IMR-90 (cell line): ENCODE data around the gene SLC16A7. TPM values are rescaled to one million over a fixed set of nuclear protein-coding genes. Genes with fewer than 3 reads are reported as not detected.

Source experiments
- ATAC-seq: fragments of 200-7000 bp; cut with Tn5 transposase; 2 replicates; pipeline ENCODE4 v1.9.1; 2020; ENCODE audit warnings: low read depth, mild to moderate bottlenecking, moderate library complexity
- BruUV-seq: library from RNA; stranded (reverse); fragments of 400-500 nt; replicated peaks from 2 replicates; lab custom pipeline; 2021; lab: Mats Ljungman, UMichigan
- CTCF ChIA-PET: fragments of 300-600 bp; formaldehyde crosslinking; extraction: SDS; loops from one replicate; lab custom pipeline; 2021; ENCODE audit warnings: antibody characterized with exemption; lab: Yijun Ruan, JAX
- POLR2A ChIA-PET: fragments of 300-600 bp; sonication (Branson Sonifier 250); formaldehyde crosslinking; loops from one replicate; lab custom pipeline; 2022; ENCODE audit warnings: antibody characterized with exemption; ENCODE audit not compliant: unreplicated experiment; lab: Charles Lee
- DNase-seq: peaks from one replicate; pipeline ENCODE4 v3.0.0; 2013
- H2AFZ ChIP-seq: replicated peaks from 2 replicates; pipeline ENCODE3; 2013; ENCODE audit warnings: low read length, mild to moderate bottlenecking; ENCODE audit not compliant: poor library complexity
- H2AK5ac ChIP-seq: 2 replicates; pipeline ENCODE4 v1.6.1; 2013; ENCODE audit warnings: low read depth, low read length, inconsistent platforms
- H2AK9ac ChIP-seq: replicated peaks from 2 replicates; pipeline ENCODE3; 2013; ENCODE audit warnings: mild to moderate bottlenecking, low read depth, low read length, moderate library complexity; ENCODE audit not compliant: poor library complexity
- H2BK120ac ChIP-seq: 2 replicates; pipeline ENCODE4 v1.6.1; 2013; ENCODE audit warnings: low read depth, low read length, inconsistent platforms
- H2BK15ac ChIP-seq: 3 replicates; pipeline ENCODE4 v1.6.1; 2013; ENCODE audit warnings: low read depth, low read length, inconsistent platforms
- H2BK20ac ChIP-seq: 2 replicates; pipeline ENCODE4 v1.6.1; 2013; ENCODE audit warnings: low read depth, mild to moderate bottlenecking, inconsistent platforms, low read length, moderate library complexity
- H2BK5ac ChIP-seq: 2 replicates; pipeline ENCODE4 v1.6.1; 2013; ENCODE audit warnings: mild to moderate bottlenecking, low read depth, low read length, inconsistent platforms; ENCODE audit not compliant: poor library complexity, severe bottlenecking
- H3K14ac ChIP-seq: replicated peaks from 2 replicates; pipeline ENCODE4 v1.6.1; 2013; ENCODE audit warnings: low read depth, low read length, inconsistent platforms
- H3K18ac ChIP-seq: 2 replicates; pipeline ENCODE4 v1.6.1; 2013; ENCODE audit warnings: low read depth, low read length, control low read depth
- H3K23ac ChIP-seq: 2 replicates; pipeline ENCODE4 v1.6.1; 2013; ENCODE audit warnings: low read depth, low read length, inconsistent platforms
- H3K27ac ChIP-seq: 2 replicates; pipeline ENCODE4 v1.5.1; 2013; ENCODE audit warnings: mild to moderate bottlenecking, control low read depth, low read length; ENCODE audit not compliant: insufficient read depth
- H3K27me3 ChIP-seq: 2 replicates; pipeline ENCODE4 v1.6.1; 2013; ENCODE audit warnings: low read length; ENCODE audit not compliant: control insufficient read depth, insufficient read depth
- H3K36me3 ChIP-seq: 2 replicates; pipeline ENCODE4 v1.6.1; 2013; ENCODE audit warnings: low read length, mixed read lengths; ENCODE audit not compliant: control insufficient read depth, insufficient read depth
- H3K4ac ChIP-seq: 2 replicates; pipeline ENCODE4 v1.6.1; 2013; ENCODE audit warnings: low read depth, low read length, inconsistent platforms
- H3K4me1 ChIP-seq: 2 replicates; pipeline ENCODE4 v1.6.1; 2013; ENCODE audit warnings: low read length, mixed read lengths; ENCODE audit not compliant: control insufficient read depth, insufficient read depth
- H3K4me2 ChIP-seq: 2 replicates; pipeline ENCODE4 v1.6.1; 2013; ENCODE audit warnings: low read depth, mild to moderate bottlenecking, control low read depth, low read length, moderate library complexity
- H3K4me3 ChIP-seq: 2 replicates; pipeline ENCODE4 v1.5.1; 2013; ENCODE audit warnings: low read depth, mild to moderate bottlenecking, control low read depth, low read length, moderate library complexity; ENCODE audit not compliant: insufficient read depth
- H3K56ac ChIP-seq: 2 replicates; pipeline ENCODE4 v1.6.1; 2013; ENCODE audit warnings: low read length, inconsistent platforms; ENCODE audit not compliant: insufficient read depth; ENCODE audit errors: extremely low read depth
- H3K79me1 ChIP-seq, 2 experiments: 2 replicates each; pipeline ENCODE4 v1.6.1; 2013; ENCODE audit warnings: low read length in 2 of 2, inconsistent platforms in 1 of 2, low read depth in 1 of 2
- H3K9ac ChIP-seq: 2 replicates; pipeline ENCODE4 v1.6.1; 2013; ENCODE audit warnings: low read depth, low read length, control low read depth
- H3K9me1 ChIP-seq: 2 replicates; pipeline ENCODE4 v1.6.1; 2013; ENCODE audit warnings: low read length, inconsistent platforms; ENCODE audit not compliant: insufficient read depth
- H3K9me3 ChIP-seq: 2 replicates; pipeline ENCODE4 v1.6.1; 2013; ENCODE audit warnings: low read length; ENCODE audit not compliant: control insufficient read depth, insufficient read depth
- H4K20me1 ChIP-seq: 2 replicates; pipeline ENCODE4 v1.6.1; 2013; ENCODE audit warnings: low read length, inconsistent platforms; ENCODE audit not compliant: insufficient read depth
- H4K5ac ChIP-seq: 2 replicates; pipeline ENCODE4 v1.6.1; 2013; ENCODE audit warnings: mild to moderate bottlenecking, low read depth, low read length, control low read depth
- H4K8ac ChIP-seq, 2 experiments: 2 replicates each; pipeline ENCODE4 v1.6.1; 2013; ENCODE audit warnings: low read depth in 2 of 2, low read length in 2 of 2, control low read depth in 1 of 2, inconsistent platforms in 1 of 2
- H4K91ac ChIP-seq: 2 replicates; pipeline ENCODE4 v1.6.1; 2013; ENCODE audit warnings: low read depth, low read length, inconsistent platforms; ENCODE audit not compliant: insufficient read depth
- BHLHE40 ChIP-seq: fragments of 150-350 bp; IDR thresholded peaks from 2 replicates; pipeline ENCODE4 v1.6.1; 2016; ENCODE audit warnings: mild to moderate bottlenecking, low read depth, low read length
- CHD1 ChIP-seq: IDR thresholded peaks from 2 replicates; pipeline ENCODE4 v1.6.1; 2012; ENCODE audit warnings: low read depth, low read length, improper control_type of control experiment
- FOS ChIP-seq: fragments of 150-350 bp; IDR thresholded peaks from 2 replicates; pipeline ENCODE4 v1.6.1; 2016; ENCODE audit warnings: low read depth, low read length
- MAFK ChIP-seq: IDR thresholded peaks from 2 replicates; pipeline ENCODE4 v1.6.1; 2012; ENCODE audit warnings: low read depth, low read length, improper control_type of control experiment
- MAZ ChIP-seq: IDR thresholded peaks from 2 replicates; pipeline ENCODE4 v1.6.1; 2012; ENCODE audit warnings: low read depth, mild to moderate bottlenecking, low read length, improper control_type of control experiment, moderate library complexity, borderline replicate concordance
- MXI1 ChIP-seq: IDR thresholded peaks from 2 replicates; pipeline ENCODE4 v1.6.1; 2012; ENCODE audit warnings: low read depth, mild to moderate bottlenecking, low read length, moderate library complexity, borderline replicate concordance
- NFE2L2 ChIP-seq: fragments of 150-350 bp; IDR thresholded peaks from 2 replicates; pipeline ENCODE4 v1.6.1; 2016; ENCODE audit warnings: low read depth, mild to moderate bottlenecking, low read length
- POLR2A ChIP-seq: IDR thresholded peaks from 2 replicates; pipeline ENCODE4 v1.6.1; 2012; ENCODE audit warnings: mild to moderate bottlenecking, low read depth, low read length
- RCOR1 ChIP-seq: IDR thresholded peaks from 2 replicates; pipeline ENCODE4 v1.6.1; 2012; ENCODE audit warnings: mild to moderate bottlenecking, low read length, improper control_type of control experiment; ENCODE audit not compliant: insufficient replicate concordance
- RFX5 ChIP-seq: IDR thresholded peaks from 2 replicates; pipeline ENCODE4 v1.8.0; 2012; ENCODE audit warnings: low read depth, mild to moderate bottlenecking, low read length, moderate library complexity
- SMC3 ChIP-seq: fragments of 150-350 bp; IDR thresholded peaks from 2 replicates; pipeline ENCODE4 v1.6.1; 2016; ENCODE audit warnings: low read depth, mild to moderate bottlenecking, antibody characterized with exemption, low read length, moderate library complexity
- WGBS, 2 experiments: methylation state at CpG; one replicate each; pipeline versions ENCODE4 v1.1.5 to v1.1.7; 2013; ENCODE audit warnings: missing lambda C conversion rate in 2 of 2; ENCODE audit not compliant: insufficient read length in 1 of 2; ENCODE audit errors: extremely low coverage in 2 of 2; 5-methylcytosine and 5-hydroxymethylcytosine counted together
- dilution Hi-C: fragments of 300-500 bp; cut with HindIII; formaldehyde crosslinking; loops from one replicate; pipeline ENCODE4 v1.14.3; 2018; ENCODE audit warnings: low sequenced_read_pairs; ENCODE audit not compliant: unreplicated experiment
- in situ Hi-C: fragments of 300-500 bp; cut with MboI; formaldehyde crosslinking; loops from 3 replicates; pipeline ENCODE4 v1.14.3; 2019; ENCODE audit warnings: low sequenced_read_pairs, inconsistent platforms, mixed read lengths
- intact Hi-C: fragments of 100-400 bp; cut with micrococcal nuclease; formaldehyde crosslinking; loops from 2 replicates; pipeline ENCODE4 v1.10.0; 2022
- polyA plus RNA-seq, 3 experiments: library from polyadenylated mRNA; depleted of rRNA; stranded (reverse); fragments of >200 nt; gene quantifications; 2 replicates each; pipeline ENCODE4 v1.2.3, GENCODE V29; 2012; ENCODE audit warnings: low replicate concordance in 1 of 3
- total RNA-seq: library from RNA; depleted of rRNA; stranded (reverse); fragments of >200 nt; gene quantifications from 2 replicates; pipeline ENCODE4 v1.2.3, GENCODE V29; 2012
- TF ChIP-seq, protein P1 (sequence below): fragments of 150-350 bp; IDR thresholded peaks from 2 replicates; pipeline ENCODE4 v1.6.1; 2016; ENCODE audit warnings: low read depth, mild to moderate bottlenecking, low read length, moderate library complexity, borderline replicate concordance
- TF ChIP-seq, protein P2 (sequence below): conservative IDR thresholded peaks from 2 replicates; pipeline ENCODE4 v1.5.1; 2012; ENCODE audit warnings: mild to moderate bottlenecking, low read depth, low read length, improper control_type of control experiment
- TF ChIP-seq, protein P3 (sequence below): fragments of 150-350 bp; IDR thresholded peaks from 2 replicates; pipeline ENCODE4 v1.6.1; 2017; ENCODE audit warnings: mild to moderate bottlenecking, antibody characterized with exemption, low read length, low read depth

Gene SLC16A7
- total and polyA plus RNA-seq, 2 of the 4 experiments (the other 2 are of a cell fraction): 2.6 to 21.5 TPM

DNA sequence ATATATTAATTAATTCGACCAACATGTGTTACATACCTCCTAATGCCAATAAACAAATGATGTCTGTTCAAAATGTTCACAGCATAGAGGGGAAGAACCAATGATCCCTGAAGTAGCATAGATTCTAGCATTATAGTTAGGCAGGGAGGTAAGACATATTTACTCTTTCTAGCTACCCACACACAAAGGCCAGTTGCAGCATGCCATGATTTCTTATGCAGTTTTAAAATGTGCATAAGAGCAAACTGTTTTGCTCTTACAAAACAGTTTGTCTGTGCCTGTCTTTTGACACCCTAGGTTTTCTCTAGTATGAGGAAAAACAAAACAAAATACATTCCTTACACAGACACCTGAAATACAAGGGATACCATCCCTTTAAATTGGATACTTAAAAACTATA lies 61.9 kb downstream of the SLC16A7 start:
- Histone ChIP-seq H4K8ac (no peak overlapping the region), H4K5ac (no peak overlapping the region), H3K36me3 (no peaks in the 10 kb centered on the region; the same call in 1 of the 2 replicates), H4K20me1 (no peaks in the 10 kb centered on the region), H3K4me1 (peaks cover 2% of the 10 kb centered on the region; the same call in 1 of the 2 replicates), H2AK9ac (no peak overlapping the region), H3K9me3 (no peaks in the 10 kb centered on the region), H3K27me3 (no peaks in the 10 kb centered on the region), H3K9me1 (no peaks in the 10 kb centered on the region), H3K4ac (no peak overlapping the region), H4K91ac (no peak overlapping the region), H2AFZ (no peak overlapping the region), H3K79me1 (no peaks in the 10 kb centered on the region; a peak in 1 of 4 replicates), H3K14ac (no peak overlapping the region), H3K56ac (no peak overlapping the region), H2AK5ac (no peak overlapping the region), H2BK15ac (no peak overlapping the region), H3K4me2 (no peak overlapping the region), H3K9ac (no peak overlapping the region), H3K27ac (no peak overlapping the region), H3K18ac (no peak overlapping the region), H2BK20ac (no peak overlapping the region), H3K23ac (no peak overlapping the region), H2BK120ac (no peak overlapping the region), H2BK5ac (no peak overlapping the region), H3K4me3 (no peak overlapping the region)
- intact Hi-C loops: no loop called here
- no peak for DNase-seq
- TF ChIP-seq, protein P1, sequence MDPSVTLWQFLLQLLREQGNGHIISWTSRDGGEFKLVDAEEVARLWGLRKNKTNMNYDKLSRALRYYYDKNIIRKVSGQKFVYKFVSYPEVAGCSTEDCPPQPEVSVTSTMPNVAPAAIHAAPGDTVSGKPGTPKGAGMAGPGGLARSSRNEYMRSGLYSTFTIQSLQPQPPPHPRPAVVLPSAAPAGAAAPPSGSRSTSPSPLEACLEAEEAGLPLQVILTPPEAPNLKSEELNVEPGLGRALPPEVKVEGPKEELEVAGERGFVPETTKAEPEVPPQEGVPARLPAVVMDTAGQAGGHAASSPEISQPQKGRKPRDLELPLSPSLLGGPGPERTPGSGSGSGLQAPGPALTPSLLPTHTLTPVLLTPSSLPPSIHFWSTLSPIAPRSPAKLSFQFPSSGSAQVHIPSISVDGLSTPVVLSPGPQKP: no peak
- no peak for TF ChIP-seq MAFK
- no peak for TF ChIP-seq RCOR1
- TF ChIP-seq SMC3: no peak
- TF ChIP-seq NFE2L2: no peak
- TF ChIP-seq RFX5: no peak
- TF ChIP-seq BHLHE40: no peak
- no peak for TF ChIP-seq MAZ
- TF ChIP-seq MXI1: no peak
- no peak for TF ChIP-seq CHD1
- TF ChIP-seq, protein P2, sequence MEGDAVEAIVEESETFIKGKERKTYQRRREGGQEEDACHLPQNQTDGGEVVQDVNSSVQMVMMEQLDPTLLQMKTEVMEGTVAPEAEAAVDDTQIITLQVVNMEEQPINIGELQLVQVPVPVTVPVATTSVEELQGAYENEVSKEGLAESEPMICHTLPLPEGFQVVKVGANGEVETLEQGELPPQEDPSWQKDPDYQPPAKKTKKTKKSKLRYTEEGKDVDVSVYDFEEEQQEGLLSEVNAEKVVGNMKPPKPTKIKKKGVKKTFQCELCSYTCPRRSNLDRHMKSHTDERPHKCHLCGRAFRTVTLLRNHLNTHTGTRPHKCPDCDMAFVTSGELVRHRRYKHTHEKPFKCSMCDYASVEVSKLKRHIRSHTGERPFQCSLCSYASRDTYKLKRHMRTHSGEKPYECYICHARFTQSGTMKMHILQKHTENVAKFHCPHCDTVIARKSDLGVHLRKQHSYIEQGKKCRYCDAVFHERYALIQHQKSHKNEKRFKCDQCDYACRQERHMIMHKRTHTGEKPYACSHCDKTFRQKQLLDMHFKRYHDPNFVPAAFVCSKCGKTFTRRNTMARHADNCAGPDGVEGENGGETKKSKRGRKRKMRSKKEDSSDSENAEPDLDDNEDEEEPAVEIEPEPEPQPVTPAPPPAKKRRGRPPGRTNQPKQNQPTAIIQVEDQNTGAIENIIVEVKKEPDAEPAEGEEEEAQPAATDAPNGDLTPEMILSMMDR: no peak
- TF ChIP-seq, protein P3, sequence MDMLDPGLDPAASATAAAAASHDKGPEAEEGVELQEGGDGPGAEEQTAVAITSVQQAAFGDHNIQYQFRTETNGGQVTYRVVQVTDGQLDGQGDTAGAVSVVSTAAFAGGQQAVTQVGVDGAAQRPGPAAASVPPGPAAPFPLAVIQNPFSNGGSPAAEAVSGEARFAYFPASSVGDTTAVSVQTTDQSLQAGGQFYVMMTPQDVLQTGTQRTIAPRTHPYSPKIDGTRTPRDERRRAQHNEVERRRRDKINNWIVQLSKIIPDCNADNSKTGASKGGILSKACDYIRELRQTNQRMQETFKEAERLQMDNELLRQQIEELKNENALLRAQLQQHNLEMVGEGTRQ: no peak
- TF ChIP-seq FOS: no peak
- TF ChIP-seq POLR2A: no peak
- dilution Hi-C loops: no loop called here
- no TSS peak for BruUV-seq
- ATAC-seq: no peak
- POLR2A ChIA-PET: no interaction called here
- in situ Hi-C loops: no loop called here
- CTCF ChIA-PET: no interaction called here
- WGBS, 2 experiments: no CpG with 5 or more reads among the region's 1 CpG
